Heart right ventricle (tissue), 16 donors: ENCODE results near the gene STC2. TPM values are rescaled to one million over a fixed set of nuclear protein-coding genes. Genes with fewer than 3 reads are reported as not detected.
A peak's percentile ranks its signal among the peaks of the same experiment; 100 is the strongest.

Source experiments
- ATAC-seq, 8 donors: fragments of 200-7000 bp; cut with Tn5 transposase; one replicate each; pipeline ENCODE4 v1.9.1; 2020; ENCODE audit warnings: mild to moderate bottlenecking in 8 of 8, moderate library complexity in 8 of 8, moderate number of reproducible peaks in 1 of 8
- DNase-seq, 2 donors: peaks; one replicate each; pipeline ENCODE4 v3.0.0-alpha.2; 2020
- H3K27ac ChIP-seq, 10 donors: fragments of 200-600 bp; sonication (generic) in 2 of 10; one replicate each; pipeline versions ENCODE4 v1.5.0 to v1.8.0; 2020 to 2022; ENCODE audit warnings: mild to moderate bottlenecking in 3 of 10
- H3K27me3 ChIP-seq, 7 donors: fragments of 200-600 bp; one replicate each; pipeline ENCODE4 v1.8.0; 2021 to 2022; ENCODE audit warnings: mild to moderate bottlenecking in 2 of 7
- H3K36me3 ChIP-seq, 9 donors: fragments of 200-600 bp; sonication (generic) in 1 of 9; one replicate each; pipeline versions ENCODE4 v1.5.0 to v1.8.0; 2020 to 2022; ENCODE audit warnings: mild to moderate bottlenecking in 2 of 9
- H3K4me1 ChIP-seq, 9 donors: fragments of 200-600 bp; sonication (generic) in 1 of 9; one replicate each; pipeline versions ENCODE4 v1.5.0 to v1.8.0; 2020 to 2022; ENCODE audit warnings: mild to moderate bottlenecking in 4 of 9
- H3K4me3 ChIP-seq, 10 donors: fragments of 200-600 bp; sonication (generic) in 2 of 10; one replicate each; pipeline versions ENCODE4 v1.5.0 to v1.8.0; 2020 to 2022; ENCODE audit warnings: mild to moderate bottlenecking in 7 of 10, moderate library complexity in 2 of 10
- H3K9me3 ChIP-seq, 11 donors: fragments of 200-600 bp in 10 of 11; sonication (generic) in 2 of 11; one replicate each; pipeline versions ENCODE4 v1.5.0 to v1.8.0; 2013 to 2022; ENCODE audit warnings: mild to moderate bottlenecking in 2 of 11, control low read depth in 1 of 11, moderate library complexity in 1 of 11
- WGBS, 2 donors: extraction: QIAGEN DNeasy Blood & Tissue Kit; methylation state at CpG; one replicate each; pipeline ENCODE4 v1.1.7; 2013; ENCODE audit warnings: inconsistent platforms in 1 of 2; 5-methylcytosine and 5-hydroxymethylcytosine counted together
- intact Hi-C, 10 donors: fragments of 100-400 bp; cut with DNase I; formaldehyde crosslinking; loops; one replicate each; pipeline versions ENCODE4 v1.11.1 to v1.14.2; 2022
- polyA plus RNA-seq, 2 donors: library from polyadenylated mRNA; stranded (reverse); fragments of 200-250 nt; gene quantifications; one replicate each; pipeline ENCODE4 v1.2.3, GENCODE V29; 2013
- total RNA-seq, 10 donors: library from RNA; stranded (reverse); fragmentation: NEBNext Ultra II Directional in 3 of 10; extraction: Animal tissue kit (Norgen Biotek cat#: 25700) in 3 of 10; gene quantifications; one replicate each; pipeline versions ENCODE4 v1.2.1 to v1.2.4, GENCODE V29; 2021 to 2023
- TF ChIP-seq, protein P1 (sequence below), 9 donors: fragments of 200-600 bp; sonication (generic) in 2 of 9; IDR thresholded peaks; one replicate each; pipeline versions ENCODE4 v1.5.0 to v1.8.0; 2021 to 2022; ENCODE audit warnings: antibody characterized with exemption in 9 of 9, mild to moderate bottlenecking in 5 of 9, moderate library complexity in 1 of 9
- donor health status: Arrhythmogenic right ventricular cardiomyopathy.
- donor health status: ischemic (EF 13 %, LVEDD 7.1; RV severe dilation, severe dysfunction).
- donor health status: healthy with polysubstance abuse.
- donor health status: DM: no; HTN: yes; CAD: no.
- donor health status: DM: no; HTN: no; CAD: no.
- donor health status: ischemic (EF 25% LVEDD 6.9; RV normal size, moderate dysfunction).
- donor health status: ischemic (EF 25% LVEDD 5.7; RV mildly dilated, moderate dysfunction).
- donor health status: healthy.
- donor health status: DM: yes; HTN: yes; CAD: no.
- donor health status: Ischemic cardiomyopathy.
- donor health status: ischemic (EF 35%, LVEDD 5.7; RV mildly dilated, moderate dysfunction).
- donor health status: nonischemic (EF 11% LVEDD 7.7; RV severe dilation, severe dysfunction).
- donor health status: DM: yes; HTN: yes; CAD: no.
- donor health status: PGD.
- donor health status: ischemic (EF 29% LVEDD 5.4; RV normal size, mild dysfunction).
- donor health status: nonischemic (EF 23%, LVEDD 6.1; RV moderate dilation, normal function).

Gene STC2
- total and polyA plus RNA-seq, 12 donors: 3.7 to 26.9 (median 6.2) TPM

DNA sequence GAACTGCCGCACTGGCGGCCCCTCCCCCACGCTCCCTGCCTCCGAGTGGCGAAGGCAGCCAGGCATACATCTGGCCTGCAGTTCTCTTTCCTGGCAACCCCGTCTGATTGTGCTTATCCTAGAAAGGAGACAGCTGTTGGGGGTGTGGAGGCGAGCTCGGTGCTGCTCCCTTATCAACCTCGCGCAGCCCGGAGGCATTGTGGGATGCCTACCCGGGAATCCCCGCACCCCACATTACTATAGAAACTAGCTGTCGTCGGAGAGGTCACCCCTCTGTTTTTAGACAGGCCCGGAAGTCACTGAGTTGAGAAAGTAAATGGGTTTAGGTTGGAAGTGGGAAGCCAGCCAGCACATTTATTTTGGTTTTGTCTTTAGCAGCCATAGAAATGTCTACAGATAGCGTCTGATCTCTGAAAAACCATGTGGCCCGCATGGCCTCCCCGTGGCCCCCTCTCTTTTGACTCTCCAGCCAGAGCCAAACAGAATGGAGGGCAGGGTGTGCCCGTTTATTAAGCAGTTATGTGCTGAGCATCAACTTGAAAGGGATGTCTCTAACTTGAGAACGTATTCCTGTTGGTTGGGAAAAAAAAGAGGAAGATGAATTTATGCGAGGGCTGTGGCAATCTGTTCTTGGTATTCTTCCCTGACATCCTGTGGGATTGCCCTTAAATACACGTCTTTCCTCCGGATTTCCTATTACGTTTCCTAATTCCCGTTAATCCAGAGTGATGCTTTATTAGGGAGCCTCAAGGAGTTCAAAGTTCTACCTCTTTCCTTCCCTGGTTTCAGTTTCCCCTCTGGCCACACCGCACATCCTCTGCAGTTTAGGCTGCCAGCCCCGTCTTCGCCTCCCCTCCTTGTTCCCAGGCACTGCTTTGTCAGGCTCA lies 3.9 kb downstream of the STC2 start:
- H3K4me3 ChIP-seq: peak overlapping the region in 8 of 10 donors; percentile 2 to 47 (median 21)
- intact Hi-C loops: no loop called here

DNA sequence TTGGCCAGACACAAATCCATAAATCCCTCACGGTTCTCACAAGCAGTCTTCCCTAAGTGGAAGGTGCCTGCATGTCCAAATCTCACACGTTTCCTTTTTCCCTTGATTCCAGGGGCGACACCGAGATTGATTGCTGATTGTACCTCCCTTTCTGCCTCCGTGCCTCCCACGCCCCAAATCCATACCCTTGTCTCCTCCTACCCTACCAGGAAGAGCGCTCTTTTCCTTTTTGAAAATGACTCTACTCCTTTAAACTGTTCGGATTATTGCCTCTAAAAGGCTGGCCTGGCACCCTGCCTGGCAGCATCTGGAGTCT lies 4.5 kb downstream of the STC2 start:
- 15 to 24% methylated on average over 8 of the region's 8 CpGs for WGBS, 2 donors
- Histone ChIP-seq H3K4me3 (peak overlapping the region in 7 of 10 donors; percentile 2 to 47 (median 24)), H3K4me1 (peaks cover 17 to 94% (median 67%) of the 10 kb centered on the region in 9 donors), H3K27ac (peak overlapping the region; percentile 10 to 90 (median 70)), H3K9me3 (no peaks in the 10 kb centered on the region), H3K27me3 (peaks cover 0 to 57% (median 8%) of the 10 kb centered on the region in 7 donors), H3K36me3 (peaks cover 0 to 31% (median 0%) of the 10 kb centered on the region in 9 donors)
- no peak for DNase-seq
- intact Hi-C loops: no loop called here
- TF ChIP-seq, protein P1, sequence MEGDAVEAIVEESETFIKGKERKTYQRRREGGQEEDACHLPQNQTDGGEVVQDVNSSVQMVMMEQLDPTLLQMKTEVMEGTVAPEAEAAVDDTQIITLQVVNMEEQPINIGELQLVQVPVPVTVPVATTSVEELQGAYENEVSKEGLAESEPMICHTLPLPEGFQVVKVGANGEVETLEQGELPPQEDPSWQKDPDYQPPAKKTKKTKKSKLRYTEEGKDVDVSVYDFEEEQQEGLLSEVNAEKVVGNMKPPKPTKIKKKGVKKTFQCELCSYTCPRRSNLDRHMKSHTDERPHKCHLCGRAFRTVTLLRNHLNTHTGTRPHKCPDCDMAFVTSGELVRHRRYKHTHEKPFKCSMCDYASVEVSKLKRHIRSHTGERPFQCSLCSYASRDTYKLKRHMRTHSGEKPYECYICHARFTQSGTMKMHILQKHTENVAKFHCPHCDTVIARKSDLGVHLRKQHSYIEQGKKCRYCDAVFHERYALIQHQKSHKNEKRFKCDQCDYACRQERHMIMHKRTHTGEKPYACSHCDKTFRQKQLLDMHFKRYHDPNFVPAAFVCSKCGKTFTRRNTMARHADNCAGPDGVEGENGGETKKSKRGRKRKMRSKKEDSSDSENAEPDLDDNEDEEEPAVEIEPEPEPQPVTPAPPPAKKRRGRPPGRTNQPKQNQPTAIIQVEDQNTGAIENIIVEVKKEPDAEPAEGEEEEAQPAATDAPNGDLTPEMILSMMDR (IDR thresholded peaks at IDR 0.05): no peak
- ATAC-seq: no peak

More for the DNA sequence above, 3.9 kb downstream of the STC2 start:
- peaks cover 0 to 63% (median 10%) of the 10 kb centered on the region in 7 donors for H3K27me3 ChIP-seq
- H3K9me3 ChIP-seq: no peaks in the 10 kb centered on the region
- TF ChIP-seq, protein P1 (IDR thresholded peaks at IDR 0.05): no peak
- DNase-seq (peak; percentile 81 to 90), ATAC-seq (peak; percentile 39 to 68 (median 46))
- peaks cover 17 to 98% (median 72%) of the 10 kb centered on the region in 9 donors for H3K4me1 ChIP-seq
- 12 to 15% methylated on average over 29 of the region's 29 CpGs for WGBS, 2 donors
- peaks cover 0 to 25% (median 0%) of the 10 kb centered on the region in 9 donors for H3K36me3 ChIP-seq
- H3K27ac ChIP-seq: peak overlapping the region in 9 of 10 donors; percentile 35 to 90 (median 71)

- 81 to 82% methylated on average over 25 of the region's 25 CpGs for WGBS, 2 donors
- peaks cover 0 to 52% (median 8%) of the 10 kb centered on the region in 7 donors for H3K27me3 ChIP-seq
- ATAC-seq (no peak), DNase-seq (no peak)
- H3K4me1 ChIP-seq: peaks cover 17 to 89% (median 62%) of the 10 kb centered on the region in 9 donors
- no peaks in the 10 kb centered on the region for H3K9me3 ChIP-seq
- peak overlapping the region in 3 of 10 donors; percentile 2 to 47 (median 30) for H3K4me3 ChIP-seq
- peak overlapping the region; percentile 10 to 90 (median 70) for H3K27ac ChIP-seq
- peaks cover 0 to 32% (median 0%) of the 10 kb centered on the region in 9 donors for H3K36me3 ChIP-seq
- intact Hi-C loops: no loop called here
- TF ChIP-seq, protein P1 (IDR thresholded peaks at IDR 0.05): no peak
Observed at GRCh38 chr5:173323106-173323798, 5.0 kb downstream of the STC2 start.

GRCh38 chr5:173321886-173322285 lies 6.3 kb downstream of the STC2 start:
- Histone ChIP-seq H3K4me1 (peaks cover 12 to 79% (median 52%) of the 10 kb centered on the region in 9 donors), H3K27ac (peak overlapping the region in 5 of 10 donors; percentile 1 to 91 (median 81)), H3K9me3 (no peaks in the 10 kb centered on the region), H3K36me3 (peaks cover 0 to 38% (median 0%) of the 10 kb centered on the region in 9 donors), H3K27me3 (peaks cover 0 to 39% (median 0%) of the 10 kb centered on the region in 7 donors), H3K4me3 (no peak overlapping the region)
- peak in 3 of 8 donors; percentile 28 to 56 (median 32) for ATAC-seq
- TF ChIP-seq, protein P1 (IDR thresholded peaks at IDR 0.05): no peak
- 76 to 95% methylated on average over 5 of the region's 5 CpGs for whole genome bisulfite sequencing, 2 donors
- intact Hi-C loops: no loop called here
- DNase-seq: no peak
